Right kidney (tissue), 1 donor: ENCODE measurements around the gene ZMIZ1.

Experiments used
- DNase-seq: peaks from one replicate; pipeline ENCODE4 v3.0.0-alpha.2; 2016

The ZMIZ1 gene

DNA sequence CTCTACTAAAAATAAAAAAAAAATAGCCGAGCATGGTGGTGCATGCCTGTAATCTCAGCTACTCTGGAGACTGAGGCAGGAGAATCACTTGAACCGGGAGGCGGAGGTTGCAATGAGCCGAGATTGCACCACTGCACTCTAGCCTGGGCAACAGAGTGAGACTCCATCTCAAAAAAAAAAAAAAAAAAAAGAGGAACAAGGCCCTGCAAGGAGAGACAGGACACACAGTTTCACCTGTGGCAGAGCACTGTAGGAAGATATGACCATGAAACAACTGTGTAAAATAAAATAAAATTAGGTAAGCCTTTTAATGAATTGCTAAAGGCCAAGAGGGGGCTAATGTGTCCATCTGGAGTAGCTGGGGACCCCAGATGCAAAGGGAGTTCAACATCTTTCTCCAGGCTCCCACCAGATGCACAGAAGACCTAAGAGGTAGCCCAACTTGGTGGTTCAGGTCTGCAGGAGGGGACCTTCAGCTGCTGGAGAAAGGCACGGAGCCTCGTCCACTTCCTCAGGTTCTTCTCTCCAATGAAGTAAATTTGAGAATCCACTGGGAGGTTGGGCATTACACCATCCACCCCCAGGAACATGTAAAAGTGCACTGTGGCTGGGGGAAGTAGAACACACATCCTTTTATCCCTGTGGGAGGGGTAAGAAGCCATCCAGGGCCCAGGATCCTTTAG is 291.2 kb downstream of the ZMIZ1 start:
- no peak for DNase-seq

DNA sequence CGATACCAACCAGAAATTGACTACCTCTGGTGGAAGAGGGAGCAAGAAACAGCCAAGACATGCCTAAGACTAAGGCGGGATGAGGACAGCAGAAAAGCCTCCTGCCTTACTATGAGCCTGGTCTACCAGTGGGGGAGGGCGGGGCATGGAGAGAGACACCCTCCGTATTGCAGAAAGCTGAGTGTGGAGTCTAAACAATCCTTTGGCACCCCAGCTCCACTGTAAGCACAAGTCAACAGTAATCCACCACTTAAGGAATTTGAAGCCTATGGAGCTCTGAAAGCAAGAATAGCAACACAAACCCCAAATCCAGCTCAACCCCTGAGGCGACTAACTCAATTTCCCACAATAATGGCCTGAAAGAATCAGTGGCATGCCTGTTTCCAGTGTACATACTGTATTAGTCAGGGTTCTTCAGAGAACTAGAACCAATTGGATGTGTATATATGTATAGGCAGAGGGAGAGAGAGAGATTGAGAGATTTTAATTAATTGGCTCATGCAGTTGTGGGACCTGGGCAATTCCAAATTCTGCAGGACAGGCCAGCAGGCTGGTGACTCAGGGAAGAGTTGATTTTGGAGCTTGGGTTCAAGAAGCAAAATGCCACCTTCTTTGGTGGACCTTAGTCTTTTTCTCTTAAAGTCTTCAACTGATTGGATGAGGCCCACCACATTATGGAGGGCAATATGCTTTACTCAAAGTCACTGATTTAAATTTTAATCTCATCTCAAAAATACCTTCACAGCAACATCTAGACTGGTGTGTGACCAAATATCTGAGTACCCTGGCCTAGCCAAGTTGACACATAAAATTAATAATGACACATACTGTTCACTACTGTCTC is 292.0 kb downstream of the ZMIZ1 start:
- no peak for DNase-seq

DNA sequence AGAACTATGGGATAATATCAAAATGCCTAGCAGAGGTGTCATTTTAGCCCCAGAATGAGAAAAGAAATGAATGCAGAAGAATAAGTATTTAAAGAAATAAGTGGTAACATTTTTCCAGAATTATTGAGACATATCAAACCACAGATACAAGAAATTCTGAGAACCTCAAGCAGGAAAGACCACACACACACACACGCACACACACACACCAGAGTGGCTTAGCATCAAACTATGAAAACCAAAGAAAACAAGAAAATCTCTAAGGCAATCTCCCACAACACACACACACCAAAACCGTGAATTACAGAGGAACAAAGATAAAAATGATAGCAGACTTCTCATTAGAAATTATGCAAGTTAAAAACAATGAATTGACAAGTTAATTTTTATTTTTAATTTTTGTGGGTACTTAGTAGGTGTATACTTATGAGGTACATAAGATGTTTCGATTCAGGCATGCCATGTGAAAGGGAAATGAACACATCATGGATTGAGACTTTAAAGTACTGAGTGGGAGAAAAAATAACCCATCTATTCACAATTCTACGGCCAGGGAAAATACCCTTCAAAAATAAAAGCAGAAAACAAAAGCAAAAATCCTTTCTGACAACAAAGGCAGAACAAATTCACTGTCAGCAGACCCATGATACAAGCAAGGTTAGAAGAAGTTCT is 293.1 kb downstream of the ZMIZ1 start:
- DNase-seq: no peak
